ENCODE results near the gene KCTD17.

DNA sequence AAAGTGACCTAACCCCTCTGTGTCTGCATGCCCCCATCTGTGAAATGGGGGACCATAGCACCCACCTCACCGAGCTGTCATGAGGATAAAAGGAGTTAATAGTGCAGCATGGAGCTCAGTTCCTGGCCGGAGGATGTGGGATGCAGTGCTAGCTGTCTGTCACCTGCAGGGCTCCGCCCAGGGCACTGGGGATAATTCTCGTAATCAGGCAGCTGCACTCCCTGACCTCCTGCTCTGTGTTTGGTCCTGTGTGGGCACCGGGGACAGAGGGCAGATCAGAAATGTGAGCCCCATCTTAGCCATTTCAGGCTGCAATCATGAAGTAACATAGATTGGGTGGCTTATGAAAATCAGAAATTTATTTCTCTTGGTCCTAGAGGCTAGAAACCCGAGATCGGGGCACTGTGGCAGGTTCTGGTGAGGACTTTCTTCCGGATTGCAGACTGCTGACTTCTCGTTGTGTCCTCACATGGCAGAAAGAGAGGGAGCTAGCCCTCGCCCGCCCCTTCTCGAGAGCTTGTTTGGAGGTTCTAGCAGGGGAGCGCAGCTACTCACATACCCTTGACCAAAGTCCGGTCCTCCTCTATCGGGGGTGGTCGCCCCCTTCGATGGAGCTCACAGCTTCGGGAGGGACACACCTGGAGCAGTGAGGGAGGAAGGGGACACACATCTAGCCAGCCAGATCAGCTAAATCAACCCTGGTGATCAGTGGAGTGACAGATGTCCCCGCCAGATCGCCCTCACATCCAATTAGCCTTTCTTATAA is 3.2 kb downstream of the KCTD17 start:
- TF ChIP-seq CTCF (IDR thresholded peaks at IDR 0.05) (no peak), POLR2AphosphoS5 (IDR thresholded peaks at IDR 0.05) (no peak), POLR2A (IDR thresholded peaks at IDR 0.05) (no peak)
